ENCODE measurements around the gene VIPR1. TPM values are rescaled to one million over a fixed set of nuclear protein-coding genes. Genes with fewer than 3 reads are reported as not detected.

VIPR1 gene
- total and polyA plus RNA-seq, 4 donors: 2.3 to 41.8 (median 14.6) TPM

GRCh38 chr3:42478830-42479229 lies 23.6 kb upstream of the VIPR1 start:
- H3K27ac ChIP-seq (ENCODE audit: low read depth in 1 of 2, low read length in 2 of 2): no peak overlapping the region
- DNase-seq (ENCODE audit: low spot score): no peak
- H3K27me3 ChIP-seq (ENCODE audit: control insufficient read depth in 4 of 4, insufficient read depth in 4 of 4, low read length in 3 of 4): peaks cover 0 to 3% (median 0%) of the 10 kb centered on the region in 4 donors
- WGBS: 62% methylated on average over 2 of the region's 2 CpGs
- no peak overlapping the region for H3K9ac ChIP-seq (ENCODE audit: low read depth in 1 of 2, low read length in 2 of 2)
- H3K4me3 ChIP-seq (ENCODE audit: low read depth in 1 of 3, low read length in 3 of 3): no peak overlapping the region
- no peaks in the 10 kb centered on the region for H3K36me3 ChIP-seq (ENCODE audit: control insufficient read depth in 4 of 4, insufficient read depth in 3 of 4, low read depth in 1 of 4, low read length in 3 of 4)
- peaks cover 0 to 4% (median under 1%) of the 10 kb centered on the region in 4 donors for H3K9me3 ChIP-seq (ENCODE audit: control insufficient read depth in 4 of 4, low read length in 3 of 4)
- TF ChIP-seq SP1 (IDR thresholded peaks at IDR 0.05) (no peak), ATF3 (IDR thresholded peaks at IDR 0.05) (no peak), HNF4A (conservative IDR thresholded peaks at IDR 0.05) (no peak), JUND (IDR thresholded peaks at IDR 0.05) (no peak), TAF1 (conservative IDR thresholded peaks at IDR 0.05) (no peak), RXRA (IDR thresholded peaks at IDR 0.05) (no peak), RAD21 (IDR thresholded peaks at IDR 0.05) (no peak), YY1 (IDR thresholded peaks at IDR 0.05) (no peak), FOXA2 (IDR thresholded peaks at IDR 0.05) (no peak), HNF4G (IDR thresholded peaks at IDR 0.05) (no peak), NR2F2 (IDR thresholded peaks at IDR 0.05) (no peak), EGR1 (IDR thresholded peaks at IDR 0.05; ENCODE audit: low read depth in 2 of 2) (no peak), GABPA (IDR thresholded peaks at IDR 0.05 in 1 of 2, conservative IDR thresholded peaks at IDR 0.05 in 1 of 2) (no peak), MAX (IDR thresholded peaks at IDR 0.05) (no peak), REST (IDR thresholded peaks at IDR 0.05) (no peak)
- TF ChIP-seq, protein P1, sequence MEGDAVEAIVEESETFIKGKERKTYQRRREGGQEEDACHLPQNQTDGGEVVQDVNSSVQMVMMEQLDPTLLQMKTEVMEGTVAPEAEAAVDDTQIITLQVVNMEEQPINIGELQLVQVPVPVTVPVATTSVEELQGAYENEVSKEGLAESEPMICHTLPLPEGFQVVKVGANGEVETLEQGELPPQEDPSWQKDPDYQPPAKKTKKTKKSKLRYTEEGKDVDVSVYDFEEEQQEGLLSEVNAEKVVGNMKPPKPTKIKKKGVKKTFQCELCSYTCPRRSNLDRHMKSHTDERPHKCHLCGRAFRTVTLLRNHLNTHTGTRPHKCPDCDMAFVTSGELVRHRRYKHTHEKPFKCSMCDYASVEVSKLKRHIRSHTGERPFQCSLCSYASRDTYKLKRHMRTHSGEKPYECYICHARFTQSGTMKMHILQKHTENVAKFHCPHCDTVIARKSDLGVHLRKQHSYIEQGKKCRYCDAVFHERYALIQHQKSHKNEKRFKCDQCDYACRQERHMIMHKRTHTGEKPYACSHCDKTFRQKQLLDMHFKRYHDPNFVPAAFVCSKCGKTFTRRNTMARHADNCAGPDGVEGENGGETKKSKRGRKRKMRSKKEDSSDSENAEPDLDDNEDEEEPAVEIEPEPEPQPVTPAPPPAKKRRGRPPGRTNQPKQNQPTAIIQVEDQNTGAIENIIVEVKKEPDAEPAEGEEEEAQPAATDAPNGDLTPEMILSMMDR (IDR thresholded peaks at IDR 0.05; ENCODE audit: low read depth, low read length, missing input control): no peak
- no peaks in the 10 kb centered on the region for H3K4me1 ChIP-seq (ENCODE audit: control insufficient read depth in 4 of 4, insufficient read depth in 4 of 4, low read length in 3 of 4)

- Histone ChIP-seq H3K36me3 (ENCODE audit: control insufficient read depth in 4 of 4, insufficient read depth in 3 of 4, low read depth in 1 of 4, low read length in 3 of 4) (no peaks in the 10 kb centered on the region), H3K4me3 (ENCODE audit: low read depth in 1 of 3, low read length in 3 of 3) (no peak overlapping the region), H3K4me1 (ENCODE audit: control insufficient read depth in 4 of 4, insufficient read depth in 4 of 4, low read length in 3 of 4) (no peaks in the 10 kb centered on the region), H3K27me3 (ENCODE audit: control insufficient read depth in 4 of 4, insufficient read depth in 4 of 4, low read length in 3 of 4) (no peaks in the 10 kb centered on the region), H3K9ac (ENCODE audit: low read depth in 1 of 2, low read length in 2 of 2) (no peak overlapping the region), H3K9me3 (ENCODE audit: control insufficient read depth in 4 of 4, low read length in 3 of 4) (no peaks in the 10 kb centered on the region), H3K27ac (ENCODE audit: low read depth in 1 of 2, low read length in 2 of 2) (no peak overlapping the region)
- DNase-seq (ENCODE audit: low spot score): no peak
- TF ChIP-seq RAD21 (IDR thresholded peaks at IDR 0.05): no peak
- WGBS: 69% methylated on average over 2 of the region's 2 CpGs
Measured at GRCh38 chr3:42486814-42487565, 15.5 kb upstream of the VIPR1 start.
